GM12891 (cell line): ENCODE results near the gene C17orf100.
A peak's percentile ranks its signal among the peaks of the same experiment; 100 is the strongest.
"Not testable (repeated sequence)": the region's sequence is repeated elsewhere in the genome, so short reads cannot be mapped to it uniquely, and the experiment has no call there.

Experiments
- DNase-seq: peaks from one replicate; pipeline ENCODE4 v3.0.0; 2011; ENCODE audit warnings: low spot score; ENCODE audit not compliant: insufficient read length
- FAIRE-seq: peaks from 2 replicates; lab custom pipeline; 2011; peaks lifted over from hg19 to GRCh38; lab: Jason Lieb, UNC
- PAX5 ChIP-seq: IDR thresholded peaks from 2 replicates; pipeline ENCODE4 v1.6.1; 2011; ENCODE audit warnings: low read length, moderate library complexity, mild to moderate bottlenecking; ENCODE audit not compliant: insufficient read depth, severe bottlenecking
- POLR2A ChIP-seq: IDR thresholded peaks from 2 replicates; pipeline ENCODE4 v1.6.1; 2011; ENCODE audit warnings: low read depth, low read length, control low read depth
- POLR2AphosphoS5 ChIP-seq: IDR thresholded peaks from 2 replicates; pipeline ENCODE4 v1.6.1; 2011; ENCODE audit warnings: low read depth, low read length, control low read depth
- POU2F2 ChIP-seq: IDR thresholded peaks from 2 replicates; pipeline ENCODE4 v1.6.1; 2011; ENCODE audit warnings: low read depth, mild to moderate bottlenecking, control low read depth, low read length, moderate library complexity
- SPI1 ChIP-seq: IDR thresholded peaks from 2 replicates; pipeline ENCODE4 v1.6.1; 2011; ENCODE audit warnings: low read depth, low read length, control low read depth
- TAF1 ChIP-seq: IDR thresholded peaks from 2 replicates; pipeline ENCODE4 v1.6.1; 2011; ENCODE audit warnings: low read depth, low read length, control low read depth

C17orf100 gene

DNA sequence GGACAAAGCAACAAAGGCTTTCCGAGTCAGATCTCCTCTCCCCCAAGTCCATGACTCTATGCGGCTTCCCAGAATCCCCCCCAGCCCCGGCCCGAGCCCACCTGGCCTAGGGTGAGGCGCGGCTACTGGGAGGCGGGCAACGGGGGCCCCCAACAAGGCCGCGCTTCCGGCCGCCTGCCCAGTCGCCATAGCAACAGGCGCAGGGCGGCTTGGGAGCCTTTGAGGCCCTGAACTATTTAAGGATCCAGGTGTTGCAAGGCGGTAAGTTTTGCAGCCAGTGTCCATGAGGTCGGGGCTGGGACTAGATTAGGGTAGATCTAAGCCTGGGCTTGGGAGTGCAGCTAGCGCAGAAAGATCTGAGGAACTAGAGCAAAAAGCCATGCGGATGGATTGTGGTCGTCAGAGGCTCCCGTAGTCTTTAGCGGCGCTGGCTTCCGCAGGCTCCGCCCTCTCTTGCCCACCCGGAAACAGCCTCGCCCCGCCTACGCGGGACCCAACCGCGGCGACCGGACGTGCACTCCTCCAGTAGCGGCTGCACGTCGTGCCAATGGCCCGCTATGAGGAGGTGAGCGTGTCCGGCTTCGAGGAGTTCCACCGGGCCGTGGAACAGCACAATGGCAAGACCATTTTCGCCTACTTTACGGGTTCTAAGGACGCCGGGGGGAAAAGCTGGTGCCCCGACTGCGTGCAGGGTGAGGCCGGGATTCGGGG lies 10.9 kb upstream of the C17orf100 start, which contains the start of the genes KIAA0753 and TXNDC17:
Gene KIAA0753, minus strand, starts transcription at position 176 of the 711 bp plus-strand sequence. CDS start 5,608 bp downstream, outside the sequence.
Gene TXNDC17, plus strand, starts transcription at position 525 of the 711 bp plus-strand sequence. Its CDS starts 23 bp downstream, at position 548.
- no peak for TF ChIP-seq PAX5
- peak; percentile 98 for TF ChIP-seq POLR2A
- TF ChIP-seq TAF1 = peak; percentile 99
- peak; percentile 98 for TF ChIP-seq POLR2AphosphoS5
- TF ChIP-seq SPI1 = peak; percentile 31; the same call in 1 of the 2 replicates
- TF ChIP-seq POU2F2 = peak; percentile 87
- DNase-seq (peak; percentile 76), FAIRE-seq (peak; percentile 100)

- TF ChIP-seq POU2F2 = no peak
- no peak for TF ChIP-seq SPI1
- no peak for TF ChIP-seq TAF1
- TF ChIP-seq POLR2AphosphoS5 = no peak
- no peak for TF ChIP-seq POLR2A
- no peak for TF ChIP-seq PAX5
- FAIRE-seq (no peak), DNase-seq (no peak)
These were observed 10.2 kb upstream of the C17orf100 start for GRCh38 chr17:6641247-6641863.

DNA sequence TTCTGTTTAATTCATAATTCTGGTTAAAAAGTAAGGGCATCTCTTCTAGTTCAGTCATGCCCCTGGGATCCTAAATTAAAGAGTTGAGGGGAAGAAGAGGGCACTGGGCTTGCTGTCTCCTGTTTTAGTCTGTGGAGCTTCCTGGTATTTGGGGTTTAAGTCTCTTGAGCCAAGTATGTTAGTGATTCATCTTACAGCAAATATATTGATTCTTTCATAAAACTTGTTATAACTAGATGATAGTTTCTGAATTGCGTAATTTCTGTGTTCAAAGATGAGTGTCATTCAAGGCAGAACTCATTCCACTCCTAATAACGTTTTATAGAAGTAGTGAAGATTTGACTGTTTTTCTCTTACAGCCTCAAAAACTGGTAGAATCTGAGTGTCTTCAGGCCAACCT lies 9.0 kb upstream of the C17orf100 start:
- TF ChIP-seq SPI1 (no peak), POU2F2 (no peak), TAF1 (no peak), PAX5 (no peak), POLR2AphosphoS5 (no peak), POLR2A (no peak)
- DNase-seq (no peak), FAIRE-seq (no peak)

- FAIRE-seq = no peak
- TF ChIP-seq POLR2A (peak; percentile 27; the same call in 1 of the 2 replicates), POLR2AphosphoS5 (peak; percentile 54; the same call in 1 of the 2 replicates), TAF1 (no peak)
- DNase-seq = no peak
These were observed 8.0 kb upstream of the C17orf100 start for GRCh38 chr17:6643451-6644125.

DNA sequence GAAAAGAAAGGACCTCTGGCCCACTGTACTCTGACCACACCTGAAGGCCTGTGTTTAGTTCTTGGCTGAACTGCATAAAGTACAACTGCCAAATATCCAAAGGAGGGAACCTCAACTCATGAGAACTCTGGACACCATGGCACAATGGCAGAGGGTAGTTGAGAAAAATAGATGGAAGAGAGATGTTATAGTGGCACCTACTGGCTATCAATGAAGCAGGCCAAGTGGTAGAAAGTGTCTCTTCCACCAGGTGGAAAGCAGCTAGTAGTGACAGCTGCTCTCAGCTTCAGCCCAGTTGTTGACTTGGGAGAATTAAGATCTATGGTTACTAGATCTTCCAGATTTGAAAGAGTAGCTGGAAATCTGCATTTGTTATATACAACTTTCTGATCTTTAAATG lies 3.4 kb upstream of the C17orf100 start:
- TF ChIP-seq TAF1 (no peak), SPI1 (no peak), POLR2AphosphoS5 (no peak), POLR2A (no peak), PAX5 (no peak), POU2F2 (no peak)
- peak; percentile 40 for FAIRE-seq
- DNase-seq = no peak

GRCh38 chr17:6651919-6652452 lies 424 bp downstream of the C17orf100 start:
- DNase-seq = peak; percentile 45
- TF ChIP-seq SPI1 (no peak), PAX5 (no peak), POLR2AphosphoS5 (no peak), POLR2A (no peak), POU2F2 (no peak; the same call in 1 of the 2 replicates), TAF1 (no peak)
- no peak for FAIRE-seq

GRCh38 chr17:6654841-6655731 lies 3.5 kb downstream of the C17orf100 start:
- FAIRE-seq = no peak
- no peak for TF ChIP-seq PAX5
- TF ChIP-seq POLR2A = no peak
- no peak for TF ChIP-seq SPI1
- no peak for TF ChIP-seq TAF1
- TF ChIP-seq POLR2AphosphoS5 = no peak
- TF ChIP-seq POU2F2 = no peak
- no peak for DNase-seq

DNA sequence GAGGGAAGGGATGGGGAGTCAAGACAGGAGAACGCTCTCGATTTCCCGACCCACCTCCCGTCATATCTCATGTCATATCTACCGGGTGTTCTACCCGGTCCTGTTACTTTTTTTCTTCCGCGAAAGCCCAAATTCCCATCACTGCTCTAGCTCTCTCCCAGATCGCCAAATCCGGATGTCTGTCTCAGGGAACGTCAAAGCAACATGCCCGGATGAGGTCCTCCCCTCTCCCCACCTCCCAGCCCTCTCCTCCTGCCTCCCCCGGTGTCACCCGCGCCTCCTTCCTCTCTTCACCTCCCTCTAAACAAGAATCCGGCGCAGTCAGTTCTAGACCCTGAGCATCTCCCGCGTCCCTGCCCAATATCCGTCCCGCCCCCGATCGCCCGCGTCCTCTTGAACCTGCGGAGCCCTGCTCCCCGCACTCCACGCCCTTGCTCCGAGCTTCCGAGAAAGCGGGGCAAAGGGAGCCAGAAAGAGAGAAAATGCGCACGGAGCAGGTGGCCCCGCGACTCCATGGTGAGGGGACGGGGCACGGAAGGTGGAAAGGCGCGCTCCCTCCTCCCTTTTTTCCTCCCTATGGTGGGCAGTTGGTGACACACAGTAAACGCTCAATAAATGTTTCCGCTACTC lies 4.3 kb downstream of the C17orf100 start:
- FAIRE-seq = peak; percentile 69
- not testable (repeated sequence) for DNase-seq
